Choroid plexus epithelial cell (primary cell): Measurements from ENCODE around the gene TNS1.

ENCODE experiments used
- DNase-seq: peaks from one replicate; pipeline ENCODE4 v3.0.0-alpha.2; 2010; ENCODE audit warnings: low read depth
- H3K4me3 ChIP-seq: 2 replicates; pipeline ENCODE4 v1.5.1; 2011; ENCODE audit warnings: low read depth, mild to moderate bottlenecking, control low read depth, low read length, moderate library complexity
- CTCF ChIP-seq: conservative IDR thresholded peaks from 2 replicates; pipeline ENCODE4 v1.5.1; 2011; ENCODE audit warnings: low read depth, mild to moderate bottlenecking, control low read depth, inconsistent platforms, low read length, moderate library complexity

The TNS1 gene

DNA sequence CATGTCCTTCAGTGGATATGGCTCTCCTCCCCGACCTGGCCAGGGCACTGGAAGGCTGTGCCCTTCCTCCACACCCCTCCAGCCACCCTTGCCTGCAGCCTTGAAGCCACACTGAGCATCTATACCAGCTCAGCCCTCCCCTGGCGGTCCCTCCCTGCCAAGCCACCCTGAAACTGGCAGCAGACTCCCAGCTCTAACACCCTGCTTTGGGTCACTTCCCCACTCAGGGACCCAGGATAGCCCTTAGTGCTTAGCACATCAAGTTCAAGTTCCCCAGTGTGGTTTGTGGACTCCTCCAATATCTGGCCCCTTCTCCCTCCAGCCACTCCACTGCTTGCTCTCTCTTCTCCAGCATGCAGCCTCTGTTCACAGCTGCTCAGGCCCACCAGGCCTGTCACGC, 89.4 kb downstream of the TNS1 start:
- no peak for TF ChIP-seq CTCF
- DNase-seq: no peak
- H3K4me3 ChIP-seq: no peak overlapping the region

DNA sequence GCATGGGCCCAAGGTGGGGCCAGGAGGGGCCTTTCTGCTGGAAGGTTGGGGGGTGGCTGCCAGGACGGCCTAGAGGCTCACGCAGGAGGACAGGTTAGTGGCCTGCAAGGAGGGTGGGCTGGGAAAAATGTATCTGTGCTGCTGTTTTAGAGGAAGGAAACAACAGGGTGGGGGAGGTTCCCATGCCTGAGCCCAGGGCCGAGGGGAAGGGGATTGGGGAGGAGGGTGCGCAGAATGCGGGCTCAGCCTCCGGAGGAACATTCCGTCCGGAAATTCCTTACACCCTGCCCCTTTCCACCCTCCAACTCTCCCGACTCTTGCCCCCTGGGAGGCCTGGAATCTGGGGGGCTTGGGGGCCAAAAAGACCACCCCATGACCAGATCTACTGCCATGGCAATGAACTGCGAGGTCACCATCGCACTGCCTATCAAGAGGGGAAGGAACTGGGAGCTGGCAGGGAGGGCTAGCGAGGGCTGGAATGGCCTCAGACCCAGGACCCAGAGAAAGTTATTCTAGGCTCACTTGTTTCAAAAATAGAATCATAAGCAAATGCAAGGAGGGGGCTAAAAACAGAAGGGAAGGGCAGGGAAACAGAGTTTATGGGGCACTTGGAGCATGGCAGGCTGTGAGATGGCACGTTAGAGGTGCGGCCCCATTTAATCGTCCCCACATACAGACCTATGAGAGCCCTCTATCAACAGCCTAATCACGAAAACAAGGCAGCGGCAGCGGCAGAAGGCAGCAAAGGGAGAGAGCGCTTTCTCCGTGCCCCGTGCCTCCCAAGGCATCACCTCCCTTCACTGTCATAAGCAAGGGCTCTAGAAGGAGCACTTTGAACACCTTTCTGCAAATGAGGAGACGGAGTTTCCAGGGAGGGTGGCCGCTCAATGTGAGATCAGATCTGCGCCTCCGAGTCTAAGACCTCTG, 90.4 kb downstream of the TNS1 start:
- no peak for TF ChIP-seq CTCF
- DNase-seq: no peak
- H3K4me3 ChIP-seq: no peak overlapping the region

GRCh38 chr2:217911283-217912097, 91.3 kb downstream of the TNS1 start:
- DNase-seq: no peak
- no peak overlapping the region for H3K4me3 ChIP-seq
- no peak for TF ChIP-seq CTCF

DNA sequence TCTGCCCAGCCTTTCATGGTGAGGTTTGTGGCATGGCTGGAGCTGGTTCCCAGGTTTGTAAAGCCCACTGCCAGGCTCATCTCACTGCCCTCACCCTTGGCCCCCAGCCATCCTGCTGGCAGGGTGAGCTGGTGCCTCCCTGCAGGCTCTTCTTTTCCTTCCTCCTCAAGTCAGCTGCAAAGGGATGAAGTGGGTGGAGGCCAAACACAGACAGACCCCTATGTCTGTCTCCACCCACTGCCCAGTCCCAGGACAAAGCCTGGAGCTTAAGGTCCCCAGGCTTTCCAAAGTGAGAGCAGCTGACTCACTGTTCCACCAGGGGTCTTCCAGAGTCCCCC, 92.0 kb downstream of the TNS1 start:
- H3K4me3 ChIP-seq: no peak overlapping the region
- DNase-seq: no peak
- no peak for TF ChIP-seq CTCF

GRCh38 chr2:217909156-217909820, 93.5 kb downstream of the TNS1 start:
- no peak for DNase-seq
- peak; percentile 32 for TF ChIP-seq CTCF
- no peak overlapping the region for H3K4me3 ChIP-seq

DNA sequence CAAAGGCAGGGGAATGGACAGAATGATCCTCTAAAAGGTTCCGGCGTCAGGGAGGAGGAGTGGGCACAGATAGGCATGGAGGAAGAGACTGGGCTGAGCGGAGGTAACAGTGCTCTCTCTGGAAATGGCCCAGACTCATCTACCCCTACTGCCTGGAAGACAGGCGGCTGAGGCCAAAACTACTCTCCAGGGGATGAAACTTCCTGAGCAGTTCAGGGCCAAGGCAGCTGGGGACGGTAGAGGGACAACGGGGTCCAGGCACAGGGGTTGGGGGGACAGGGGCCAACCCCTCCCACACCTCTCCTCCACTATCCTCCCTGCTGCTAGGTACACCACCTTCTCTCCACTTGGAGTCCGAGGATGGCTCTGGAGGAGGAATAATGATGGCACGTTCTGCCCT, 94.3 kb downstream of the TNS1 start:
- no peak overlapping the region for H3K4me3 ChIP-seq
- no peak for DNase-seq
- TF ChIP-seq CTCF: no peak
